ENCODE data around the gene PIP4K2C.

DNA sequence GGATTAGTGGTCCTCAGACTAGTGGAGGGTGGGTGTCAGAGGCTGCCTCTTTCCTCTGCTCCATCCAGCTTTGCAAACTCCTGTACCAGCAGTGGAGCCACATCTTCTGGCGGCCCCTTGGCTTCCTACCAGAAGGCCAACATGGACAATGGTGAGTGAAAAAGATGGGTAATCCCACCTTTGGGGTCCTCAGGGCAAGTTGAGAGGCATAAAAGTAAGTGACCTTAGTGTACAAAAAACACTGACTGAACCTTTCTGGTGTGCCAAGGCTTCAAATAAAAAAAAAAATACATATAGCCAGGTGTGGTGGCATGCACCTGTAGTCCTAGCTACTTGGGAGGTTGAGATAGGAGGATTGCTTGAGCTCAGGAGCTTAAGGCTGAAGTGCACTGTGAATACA lies 9.2 kb upstream of the PIP4K2C start:
- TF ChIP-seq GATA2 (IDR thresholded peaks at IDR 0.05; ENCODE audit: low read depth, low read length): no peak
- TF ChIP-seq GATA3 (IDR thresholded peaks at IDR 0.05; ENCODE audit: low read depth, low read length): no peak

All from SH-SY5Y (cell line).